GM21529 (cell line): ENCODE results near the gene DPYSL3.
"Not testable (repeated sequence)": the region's sequence is repeated elsewhere in the genome, so short reads cannot be mapped to it uniquely, and the experiment has no call there.

Experiments
- ATAC-seq: cut with Tn5 transposase; IDR thresholded peaks from one replicate; pipeline ENCODE4 v1.9.1; 2021; ENCODE audit not compliant: unreplicated experiment

DPYSL3 gene

GRCh38 chr5:147509710-147510651 is at the start of gene DPYSL3:
DPYSL3 (minus strand) TSS chr5:147510068; CDS start chr5:147509858, 210 bp downstream.
- ATAC-seq, result no peak

GRCh38 chr5:147558826-147559225 is 49.0 kb upstream of the DPYSL3 start:
- ATAC-seq, result no peak

GRCh38 chr5:147557876-147558745 is 48.2 kb upstream of the DPYSL3 start:
- ATAC-seq, result no peak

- ATAC-seq, result no peak
These were observed 45.3 kb upstream of the DPYSL3 start for GRCh38 chr5:147555176-147555575.

- no peak for ATAC-seq
These were observed 44.5 kb upstream of the DPYSL3 start for GRCh38 chr5:147554261-147554817.

GRCh38 chr5:147553817-147554216 is 43.9 kb upstream of the DPYSL3 start:
- ATAC-seq, result not testable (repeated sequence)

GRCh38 chr5:147552897-147553296 is 43.0 kb upstream of the DPYSL3 start:
- no peak for ATAC-seq

- no peak for ATAC-seq
These were observed 41.8 kb upstream of the DPYSL3 start for GRCh38 chr5:147551677-147552076.

GRCh38 chr5:147547730-147548129 is 37.9 kb upstream of the DPYSL3 start:
- no peak for ATAC-seq

GRCh38 chr5:147544556-147544955 is 34.7 kb upstream of the DPYSL3 start:
- no peak for ATAC-seq

- no peak for ATAC-seq
These were observed 29.2 kb upstream of the DPYSL3 start for GRCh38 chr5:147539053-147539452.

- no peak for ATAC-seq
These were observed 28.4 kb upstream of the DPYSL3 start for GRCh38 chr5:147538236-147538635.

GRCh38 chr5:147534172-147534951 is 24.5 kb upstream of the DPYSL3 start:
- no peak for ATAC-seq

GRCh38 chr5:147532156-147532555 is 22.3 kb upstream of the DPYSL3 start:
- ATAC-seq, result no peak

- no peak for ATAC-seq
These were observed 20.9 kb upstream of the DPYSL3 start for GRCh38 chr5:147530530-147531389.

- ATAC-seq, result no peak
These were observed 13.2 kb upstream of the DPYSL3 start for GRCh38 chr5:147523069-147523468.

- no peak for ATAC-seq
These were observed 12.6 kb upstream of the DPYSL3 start for GRCh38 chr5:147522435-147522834.

GRCh38 chr5:147520450-147520849 is 10.6 kb upstream of the DPYSL3 start:
- ATAC-seq, result no peak

GRCh38 chr5:147519380-147519779 is 9.5 kb upstream of the DPYSL3 start:
- ATAC-seq, result no peak

GRCh38 chr5:147517383-147517782 is 7.5 kb upstream of the DPYSL3 start:
- no peak for ATAC-seq
